Activated CD4-positive, alpha-beta T cell treated with anti-CD3 and anti-CD28 coated beads, Interleukin-2, amount 50 U/mL, for 4 hours (primary cell): ENCODE data around the gene HSP90AA1.
"Not testable (repeated sequence)": the region's sequence is repeated elsewhere in the genome, so short reads cannot be mapped to it uniquely, and the experiment has no call there.

Experiments used
- DNase-seq, 2 experiments: peaks; one replicate each; pipeline ENCODE4 v3.0.0-alpha.2; 2020

The HSP90AA1 gene

GRCh38 chr14:102092806-102093205, 6.0 kb upstream of the HSP90AA1 start:
- no peak for DNase-seq

- no peak for DNase-seq
These were observed 3.9 kb upstream of the HSP90AA1 start for GRCh38 chr14:102090713-102091112.

- DNase-seq, result no peak
These were observed 2.9 kb upstream of the HSP90AA1 start for GRCh38 chr14:102089621-102090343.

- peak; percentile 56 to 59 for DNase-seq
These were observed 1.4 kb upstream of the HSP90AA1 start for GRCh38 chr14:102088012-102088792.

GRCh38 chr14:102087762-102088011, 843 bp upstream of the HSP90AA1 start:
- no peak for DNase-seq

- no peak for DNase-seq
These were observed 204 bp downstream of the HSP90AA1 start for GRCh38 chr14:102086709-102086971.

GRCh38 chr14:102085948-102086708, 716 bp downstream of the HSP90AA1 start:
- peak; percentile 53 to 55 for DNase-seq

GRCh38 chr14:102085488-102085887, 1.4 kb downstream of the HSP90AA1 start:
- DNase-seq, result no peak

- DNase-seq, result no peak
These were observed 1.9 kb downstream of the HSP90AA1 start for GRCh38 chr14:102084931-102085330.

GRCh38 chr14:102084522-102084921, 2.3 kb downstream of the HSP90AA1 start:
- not testable (repeated sequence) for DNase-seq

- no peak for DNase-seq
These were observed 5.4 kb downstream of the HSP90AA1 start for GRCh38 chr14:102081231-102082080.

GRCh38 chr14:102080183-102081080, 6.4 kb downstream of the HSP90AA1 start:
- no peak for DNase-seq

GRCh38 chr14:102079700-102079979, 7.2 kb downstream of the HSP90AA1 start:
- DNase-seq, result no peak

GRCh38 chr14:102078831-102079699, 7.8 kb downstream of the HSP90AA1 start:
- DNase-seq, result no peak

GRCh38 chr14:102078361-102078791, 8.5 kb downstream of the HSP90AA1 start:
- DNase-seq, result not testable (repeated sequence)

- no peak for DNase-seq
These were observed 9.5 kb downstream of the HSP90AA1 start for GRCh38 chr14:102077382-102077709.

- no peak for DNase-seq
These were observed 11.7 kb downstream of the HSP90AA1 start for GRCh38 chr14:102075155-102075554.

- no peak for DNase-seq
These were observed 12.4 kb downstream of the HSP90AA1 start for GRCh38 chr14:102074415-102074964.

GRCh38 chr14:102071283-102071998, 15.4 kb downstream of the HSP90AA1 start:
- DNase-seq, result no peak

- DNase-seq, result no peak
These were observed 20.8 kb downstream of the HSP90AA1 start for GRCh38 chr14:102066041-102066451.
